DMS 273 (cell line): ENCODE results near the gene SPACA7.

Experiments used
- DNase-seq: peaks from one replicate; lab custom pipeline; 2025; ENCODE audit not compliant: unreplicated experiment; lab: John Stamatoyannopoulos, UW

Gene SPACA7, protein sequence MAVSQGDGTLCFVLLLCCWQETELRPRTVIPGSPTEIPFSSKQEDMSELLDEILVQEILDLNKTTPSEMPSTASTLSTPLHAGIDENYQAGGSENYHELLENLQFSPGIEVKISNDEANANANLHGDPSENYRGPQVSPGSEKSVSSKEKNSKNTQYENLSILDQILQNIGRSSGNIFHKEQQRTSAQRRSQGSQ

DNA sequence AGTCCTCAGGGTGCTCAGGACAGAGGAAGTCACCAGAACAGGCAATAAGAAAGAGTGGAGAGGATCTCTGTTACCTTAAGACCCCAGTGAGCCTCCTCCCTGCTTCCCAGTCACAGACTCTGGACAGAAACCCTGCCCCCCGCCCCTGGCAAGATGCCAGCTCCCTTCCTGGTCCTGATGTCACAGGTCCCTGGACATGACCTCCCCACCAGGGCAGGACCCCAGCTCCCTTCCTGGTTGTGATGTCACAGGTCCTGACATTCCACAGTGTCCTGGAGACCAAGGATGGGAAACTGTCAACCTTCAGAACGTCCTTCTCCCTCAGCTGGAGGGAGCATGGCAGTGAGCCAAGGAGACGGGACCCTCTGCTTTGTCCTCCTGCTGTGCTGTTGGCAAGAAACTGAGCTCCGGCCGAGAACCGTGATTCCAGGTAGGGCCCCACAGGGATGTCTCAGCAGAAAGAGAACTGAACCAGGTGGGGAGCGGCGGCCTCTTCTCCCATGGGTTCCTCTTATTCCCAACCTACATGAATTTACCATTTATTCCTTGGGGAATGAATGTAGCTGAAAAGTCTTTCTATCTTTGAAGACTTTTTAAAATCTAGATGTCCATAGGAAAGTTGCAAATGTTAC, at the start of gene SPACA7:
TSS of gene SPACA7 (plus strand) at position 306 of the 632 bp plus-strand sequence. CDS start at position 337, 31 bp downstream.
- DNase-seq: no peak

DNA sequence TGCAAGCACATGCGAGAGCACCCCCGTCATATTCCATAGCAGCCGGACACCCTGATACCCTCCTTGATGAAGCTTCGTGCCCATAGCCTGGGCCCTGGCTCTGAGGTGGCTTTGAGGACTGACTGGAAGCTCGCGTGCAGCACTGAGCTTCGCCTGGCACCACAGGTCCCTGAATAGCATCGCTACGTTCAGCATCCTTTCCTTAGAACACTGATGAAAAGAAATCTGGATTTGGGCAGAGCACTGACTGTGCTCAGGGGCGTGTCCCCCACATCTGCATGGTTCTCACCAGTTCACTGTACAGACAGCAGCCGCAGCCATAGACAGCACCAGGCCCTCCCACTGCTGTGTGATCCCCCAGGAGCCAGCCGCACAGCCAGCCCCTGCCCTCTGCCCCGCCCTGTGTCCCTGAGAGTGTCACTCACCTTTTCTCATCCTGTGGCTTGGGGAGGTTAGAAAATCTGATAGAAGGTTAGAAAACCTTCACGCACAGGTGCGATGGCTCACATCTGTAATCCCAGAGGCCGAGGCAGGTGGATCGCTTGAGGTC, 49.3 kb upstream of the SPACA7 start:
- no peak for DNase-seq

DNA sequence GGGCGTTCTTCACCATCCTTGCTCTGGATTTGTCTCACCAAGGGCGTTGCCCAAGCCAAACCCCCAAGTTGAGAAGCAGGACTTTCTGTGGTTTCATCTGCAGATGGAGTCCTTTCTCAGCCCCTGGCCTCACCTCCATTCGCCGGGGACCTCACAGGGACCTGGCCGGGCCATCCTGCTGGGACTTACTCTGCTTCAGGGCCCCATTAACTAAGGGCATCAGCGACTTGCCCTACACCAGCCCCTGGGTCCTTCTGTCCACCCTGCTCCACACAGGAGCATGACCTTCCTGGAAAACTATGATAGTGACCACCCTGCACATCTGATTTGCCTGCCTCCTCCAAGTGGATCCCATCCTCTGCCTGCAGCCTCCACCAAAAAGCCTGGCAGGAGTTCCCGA, 47.2 kb upstream of the SPACA7 start:
- no peak for DNase-seq

DNA sequence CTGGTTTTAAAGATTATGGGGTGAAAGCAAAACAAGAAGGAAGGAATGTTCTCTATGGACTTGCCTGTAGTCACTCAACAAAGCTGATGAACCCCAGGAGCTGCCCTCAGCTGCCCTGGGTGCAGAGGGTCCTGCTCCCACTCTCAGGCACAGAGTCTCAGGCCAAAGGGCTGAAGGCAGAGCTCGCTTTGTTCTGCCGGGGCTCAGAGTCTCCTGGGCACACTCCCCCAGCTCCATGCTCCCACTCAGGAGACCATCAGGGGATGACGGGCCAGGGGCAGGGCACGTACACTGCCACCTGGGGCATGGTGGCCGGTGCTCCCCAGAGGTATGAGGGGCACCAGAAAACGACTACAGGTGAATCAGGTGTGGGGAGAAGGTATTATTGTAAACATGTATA, 46.8 kb upstream of the SPACA7 start:
- DNase-seq: no peak

DNA sequence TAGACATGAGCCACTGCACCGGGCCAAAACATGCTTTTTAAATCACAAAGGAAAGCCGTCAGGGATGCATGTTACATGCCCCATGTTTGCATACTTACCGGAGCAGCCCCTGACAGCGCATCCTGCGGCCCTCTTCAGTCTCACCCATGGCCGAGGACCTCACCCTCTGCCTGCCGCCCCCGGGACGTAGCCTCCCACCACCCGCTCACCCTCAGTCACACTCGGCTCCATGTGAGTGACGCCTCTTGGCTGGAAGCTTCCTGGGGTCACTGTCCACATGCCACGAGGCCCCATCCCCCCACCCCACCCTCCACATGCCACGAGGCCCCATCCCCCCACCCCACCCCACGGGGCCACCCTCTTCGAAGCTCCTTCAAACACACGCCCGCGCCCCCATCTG, 46.1 kb upstream of the SPACA7 start:
- no peak for DNase-seq

DNA sequence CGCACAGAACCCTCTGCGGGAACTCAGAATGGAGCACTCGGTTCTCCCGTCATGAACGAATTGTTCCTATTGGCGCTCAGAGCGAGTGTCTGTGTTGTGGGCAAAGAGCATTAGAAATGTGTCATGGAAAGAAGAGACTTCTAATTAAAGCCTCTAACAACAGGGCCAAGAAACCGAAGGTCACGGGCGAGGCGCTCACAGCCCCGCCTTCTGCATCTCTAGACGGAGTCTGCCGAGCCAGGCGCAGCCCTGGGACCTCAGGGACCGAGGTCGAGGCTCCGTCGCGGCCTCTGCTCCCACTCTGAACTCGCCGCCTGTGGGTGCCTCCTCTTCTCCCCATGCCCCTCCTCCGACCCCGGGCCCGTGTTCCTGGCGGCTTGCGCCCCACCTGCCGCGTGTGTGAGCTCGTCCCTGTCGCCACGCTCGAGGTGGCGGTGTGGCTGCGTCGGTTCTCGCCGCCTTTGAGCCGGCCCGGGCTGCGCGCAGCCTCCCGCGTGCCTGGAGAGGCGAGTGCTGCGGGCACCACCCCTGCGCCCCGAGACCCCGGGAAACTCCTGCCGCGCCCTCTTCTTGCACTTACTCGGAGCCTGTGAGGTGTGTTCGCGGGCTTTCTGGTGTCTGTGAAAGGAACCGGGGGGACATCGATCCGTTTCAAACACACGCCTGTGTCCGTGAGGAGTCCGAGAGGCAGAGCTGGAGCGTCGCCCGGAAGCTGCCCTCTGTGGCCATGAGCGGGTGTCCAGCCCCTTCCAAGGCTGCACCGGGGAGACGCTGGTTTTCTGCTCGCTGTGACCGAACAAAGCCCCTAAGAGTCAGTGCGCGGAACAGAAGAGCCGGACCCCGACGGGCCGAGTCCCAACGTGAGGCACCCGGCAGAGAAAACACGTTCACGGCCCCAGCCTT, 45.4 kb upstream of the SPACA7 start:
- DNase-seq: peak; percentile 8

DNA sequence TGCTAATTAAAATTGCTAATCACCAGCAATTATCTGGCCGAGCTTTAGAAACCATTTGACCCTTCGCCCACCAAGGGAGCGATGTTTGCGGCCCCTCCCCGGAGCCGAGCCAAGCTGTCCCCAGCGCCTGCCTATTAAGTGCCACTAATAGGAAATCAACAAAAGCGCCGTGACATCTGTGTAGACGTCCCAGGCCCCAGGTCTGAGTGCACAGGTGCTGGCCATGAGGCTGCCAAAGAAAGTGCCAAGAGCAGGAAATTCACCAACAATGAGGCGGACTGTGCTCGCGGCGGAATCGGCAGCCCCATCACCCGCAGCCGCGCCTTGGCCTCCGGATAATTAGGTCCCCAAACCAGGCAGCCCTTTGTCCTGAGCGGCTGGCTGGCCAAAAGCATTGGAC, 44.5 kb upstream of the SPACA7 start:
- DNase-seq: no peak

DNA sequence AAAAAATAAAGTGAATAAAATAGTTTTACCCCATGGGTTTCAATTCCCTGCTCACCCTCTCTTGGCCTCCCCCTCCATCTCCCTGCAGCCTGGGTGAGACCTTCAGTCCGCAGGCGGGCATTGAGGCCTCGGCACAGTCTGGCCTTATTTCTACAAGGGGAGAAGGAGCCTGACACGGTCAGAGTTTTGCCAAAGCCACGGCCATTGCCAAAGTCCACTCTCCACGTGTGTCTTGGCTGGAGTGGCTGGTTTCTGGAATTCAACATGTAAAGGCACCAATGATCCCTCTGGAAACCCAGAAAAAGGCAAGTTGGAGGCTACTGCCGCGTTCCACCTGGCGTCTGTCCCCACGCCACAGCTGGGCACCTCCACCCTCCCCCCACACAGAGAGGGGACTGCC, 43.4 kb upstream of the SPACA7 start:
- DNase-seq: no peak

DNA sequence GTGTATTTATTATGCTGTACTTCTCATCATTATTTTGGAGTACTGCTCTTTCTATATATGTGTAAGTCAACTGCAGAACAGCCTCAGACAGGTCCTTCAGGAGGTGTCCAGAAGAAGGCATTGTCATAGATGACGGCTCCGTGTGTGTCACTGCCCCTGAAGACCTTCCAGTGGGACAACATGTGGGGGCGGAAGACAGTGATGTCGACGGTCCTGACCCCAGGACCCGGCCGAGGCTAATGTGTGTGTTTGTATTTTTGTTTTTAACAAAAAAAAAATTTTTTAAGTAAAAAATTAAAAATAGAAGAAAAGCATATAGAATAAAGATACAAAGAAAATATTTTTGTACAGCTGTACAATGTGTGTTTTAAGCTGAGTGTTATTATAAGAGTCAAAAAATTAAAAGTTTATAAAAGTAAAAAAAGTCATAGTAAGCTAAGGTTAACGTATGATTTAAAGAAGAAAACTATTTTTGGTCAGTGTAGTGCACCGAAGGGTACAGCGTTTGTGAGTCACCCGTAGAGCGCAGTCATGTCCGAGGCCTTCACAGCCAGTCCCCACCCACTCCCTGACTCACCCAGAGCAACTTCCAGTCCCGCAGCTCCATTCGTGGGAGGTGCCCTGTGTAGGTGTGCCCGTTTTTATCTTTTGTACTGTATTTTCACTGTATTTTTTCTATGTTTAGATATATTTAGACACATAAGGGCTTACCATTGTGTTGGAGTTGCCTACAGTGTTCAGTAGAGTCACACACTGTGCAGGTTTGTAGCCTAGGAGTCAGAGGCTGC, 42.2 kb upstream of the SPACA7 start:
- no peak for DNase-seq

DNA sequence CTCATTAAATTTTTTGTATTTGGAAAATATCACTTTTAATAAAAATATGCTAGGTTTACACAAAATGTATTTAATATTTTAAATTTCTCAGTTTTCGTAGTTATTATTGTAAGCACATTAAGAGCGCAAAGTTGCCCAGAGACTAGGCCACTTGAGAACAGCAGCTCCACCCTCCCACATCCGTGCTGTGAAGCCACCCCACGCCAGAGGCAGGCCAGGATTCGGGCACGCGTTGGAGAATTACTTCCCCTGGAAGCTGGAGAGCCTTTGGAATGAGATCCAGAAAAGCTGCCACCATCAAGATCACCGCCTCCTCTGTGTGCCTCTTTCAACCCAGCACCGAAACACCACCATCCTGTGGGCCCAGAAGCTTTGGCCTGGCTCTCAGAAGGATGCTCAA, 41.0 kb upstream of the SPACA7 start:
- DNase-seq: no peak

DNA sequence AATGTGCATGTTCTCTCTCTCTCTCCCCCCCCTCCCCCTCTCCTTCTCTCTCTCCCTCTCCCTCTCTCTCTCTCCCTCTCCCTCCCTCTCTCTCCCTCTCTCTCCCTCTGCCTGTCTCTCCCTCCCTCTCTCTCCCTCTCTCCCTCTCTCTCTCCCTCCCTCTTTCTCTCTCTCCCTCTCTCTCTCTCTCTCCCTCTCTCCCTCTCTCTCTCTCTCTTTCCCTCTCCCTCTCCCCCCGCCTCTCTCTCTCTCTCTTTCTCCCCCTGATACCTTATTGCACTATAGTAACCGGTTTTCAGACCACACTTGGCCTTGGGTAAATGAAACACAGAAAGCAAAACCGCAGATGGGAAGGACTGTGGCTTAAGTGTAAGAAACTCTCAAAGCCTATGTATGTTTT, 34.7 kb upstream of the SPACA7 start:
- no peak for DNase-seq

DNA sequence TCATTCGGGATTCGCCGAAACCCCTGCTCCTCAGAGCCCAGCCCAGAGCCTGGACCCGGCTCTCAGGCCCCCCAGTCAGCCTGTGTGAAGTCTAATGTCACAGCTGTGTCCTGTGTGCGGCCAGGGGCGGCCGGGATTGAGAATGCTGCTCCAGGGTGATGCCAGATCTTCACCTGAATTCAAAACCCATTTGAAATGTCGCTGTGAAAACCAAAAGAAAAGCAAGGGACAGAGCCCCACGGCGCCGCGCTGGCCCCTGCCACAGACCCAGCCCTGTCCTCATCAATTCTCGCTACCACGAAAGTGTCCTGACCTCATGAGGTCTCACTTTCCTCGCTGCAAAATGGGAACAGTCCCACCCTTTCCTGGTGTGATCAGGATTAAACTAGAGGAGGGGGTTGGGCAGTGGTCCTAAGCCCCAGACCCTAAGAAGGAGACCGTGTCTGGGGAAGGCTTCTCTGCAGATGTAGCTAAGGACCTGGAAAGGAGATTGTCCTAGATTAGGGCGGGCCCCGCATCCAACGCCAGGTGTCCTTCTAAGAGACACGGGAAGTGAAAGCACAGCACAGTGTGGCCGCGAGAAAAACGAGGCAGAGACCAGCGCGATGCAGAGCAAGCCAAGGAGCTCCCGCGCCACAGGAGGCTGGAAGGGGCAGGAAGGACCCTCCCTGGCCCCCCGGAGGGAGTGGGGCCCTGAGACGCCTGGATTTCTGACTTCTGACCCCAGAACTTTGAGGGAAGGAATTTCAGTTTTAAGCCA, 34.0 kb upstream of the SPACA7 start:
- no peak for DNase-seq

DNA sequence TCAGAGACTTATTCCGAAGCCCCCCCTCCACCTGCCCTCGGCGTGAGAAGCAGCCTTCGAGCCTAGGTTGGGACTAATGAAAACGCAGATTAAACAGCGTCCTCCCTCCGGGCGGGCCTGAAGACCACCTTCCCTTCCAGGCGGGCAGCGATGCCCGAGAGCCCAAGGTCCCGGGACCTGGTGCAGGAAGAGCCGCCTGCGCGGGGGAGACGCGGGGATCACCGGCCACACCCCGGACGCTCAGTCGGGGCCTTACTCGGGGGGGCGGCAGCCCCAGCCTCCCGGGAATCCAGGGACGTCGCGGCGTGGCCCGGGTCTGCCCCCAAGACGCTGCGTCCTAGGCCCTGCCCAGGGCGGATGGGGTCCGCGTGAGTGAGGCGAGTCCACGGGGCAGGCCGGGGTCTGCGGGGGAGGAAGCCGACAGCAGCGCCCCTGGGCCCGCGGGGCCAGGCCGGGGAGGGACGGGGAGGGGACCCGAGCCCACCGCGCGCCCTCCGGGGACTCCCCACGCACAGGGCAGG, 33.3 kb upstream of the SPACA7 start:
- no peak for DNase-seq

DNA sequence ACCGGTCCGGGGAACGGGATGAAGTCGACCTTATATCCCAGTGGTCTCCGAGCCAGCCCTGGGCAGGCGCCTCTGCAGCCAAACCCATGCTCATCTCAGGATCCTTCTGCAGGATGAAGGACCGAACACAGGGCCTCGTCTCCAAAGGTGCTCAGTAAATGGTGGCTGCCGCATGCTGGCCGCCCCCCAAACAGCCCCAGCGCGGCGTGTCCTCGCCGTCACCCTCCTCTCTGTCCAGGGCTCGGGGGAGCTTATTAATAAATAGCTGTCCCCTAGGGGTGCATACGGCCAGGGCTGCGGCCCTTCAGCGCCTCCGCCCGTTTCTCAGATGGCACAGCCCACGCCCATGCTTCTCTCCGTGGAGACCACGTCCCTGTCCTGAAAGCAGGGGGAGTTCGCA, 32.6 kb upstream of the SPACA7 start:
- no peak for DNase-seq

DNA sequence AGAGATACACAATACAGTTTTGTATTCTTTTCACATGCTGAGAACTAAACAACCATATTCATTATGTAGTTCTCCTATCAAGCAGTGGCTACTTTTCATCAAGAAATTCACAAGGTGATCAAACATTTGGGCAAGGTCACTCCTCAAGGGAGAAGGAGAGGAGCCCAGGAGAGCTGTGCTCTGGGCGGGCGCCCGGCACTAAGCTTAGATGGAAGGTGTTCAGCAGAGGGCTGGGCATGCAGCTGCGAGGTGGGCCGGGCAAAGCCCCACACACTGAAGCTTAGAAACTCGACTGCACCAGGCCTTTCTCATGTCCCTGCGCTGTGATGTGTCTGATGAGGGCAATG, 30.4 kb upstream of the SPACA7 start:
- no peak for DNase-seq

DNA sequence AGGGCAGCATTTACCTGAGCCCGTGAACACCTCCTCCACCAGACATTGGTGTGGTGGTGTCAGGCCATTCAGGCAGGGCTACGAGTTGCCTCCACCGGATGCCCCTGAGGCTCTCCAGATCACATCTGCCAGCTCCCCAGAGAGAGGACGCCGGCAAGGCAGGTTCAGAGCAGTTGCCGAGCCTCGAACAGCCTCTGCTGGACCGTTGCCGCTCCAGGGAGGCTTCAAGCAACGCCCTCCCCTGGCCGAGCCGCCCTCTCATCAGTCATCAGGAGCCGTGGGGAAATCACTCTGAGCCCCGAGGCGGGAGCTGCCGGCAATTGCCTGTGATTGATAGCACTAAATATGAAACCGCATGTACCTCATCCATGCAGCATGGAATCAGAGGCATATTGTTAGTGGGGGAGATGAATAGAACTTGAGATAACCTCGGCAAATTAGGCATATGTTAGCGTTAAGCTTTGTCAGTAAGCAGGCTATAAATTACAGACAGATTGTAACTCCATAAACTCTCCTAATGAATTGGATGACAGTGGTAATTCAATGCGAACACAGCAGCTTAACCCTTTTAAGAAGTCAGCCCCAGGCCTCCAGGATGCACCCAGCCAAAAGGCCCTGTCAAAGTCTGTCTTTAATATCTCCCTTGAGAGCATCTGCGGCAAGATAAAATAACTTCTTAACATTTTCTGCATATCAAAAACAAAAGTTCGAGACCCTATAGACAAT, 29.8 kb upstream of the SPACA7 start:
- peak; percentile 71 for DNase-seq

DNA sequence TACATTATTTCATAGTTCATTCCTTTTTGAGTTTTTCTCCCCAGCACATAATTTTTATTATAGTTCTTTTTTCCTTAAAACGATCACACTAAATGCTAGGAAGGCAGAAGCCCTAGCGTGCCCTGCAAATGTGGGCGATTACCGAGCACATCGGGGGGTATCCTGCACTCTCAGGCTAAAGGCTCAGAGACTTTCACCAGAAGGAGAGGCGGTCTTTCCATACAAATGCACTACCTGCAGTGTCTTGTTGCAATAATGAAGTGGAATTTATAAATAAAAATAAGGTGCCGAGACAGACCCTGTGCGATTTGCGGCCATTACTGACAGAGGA, 29.3 kb upstream of the SPACA7 start:
- no peak for DNase-seq

DNA sequence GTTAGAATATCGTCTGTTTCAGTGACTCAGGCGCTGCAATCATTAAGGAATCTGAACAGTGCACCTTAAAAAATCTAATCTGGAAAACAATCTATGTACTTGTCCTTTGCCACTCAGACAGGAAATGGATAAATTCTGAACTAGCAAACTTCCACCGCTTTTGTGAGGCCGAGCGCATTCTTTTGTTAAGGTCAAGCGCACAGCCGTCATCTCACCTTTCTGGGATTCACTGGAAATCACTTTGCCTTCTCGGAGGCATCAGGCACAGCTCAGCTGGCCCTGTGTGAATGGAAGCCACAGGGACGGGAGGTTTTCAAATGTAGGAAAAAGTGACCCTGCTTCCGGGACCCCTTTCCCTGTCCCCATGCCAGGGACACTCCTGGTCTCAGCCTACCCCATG, 28.2 kb upstream of the SPACA7 start:
- no peak for DNase-seq

DNA sequence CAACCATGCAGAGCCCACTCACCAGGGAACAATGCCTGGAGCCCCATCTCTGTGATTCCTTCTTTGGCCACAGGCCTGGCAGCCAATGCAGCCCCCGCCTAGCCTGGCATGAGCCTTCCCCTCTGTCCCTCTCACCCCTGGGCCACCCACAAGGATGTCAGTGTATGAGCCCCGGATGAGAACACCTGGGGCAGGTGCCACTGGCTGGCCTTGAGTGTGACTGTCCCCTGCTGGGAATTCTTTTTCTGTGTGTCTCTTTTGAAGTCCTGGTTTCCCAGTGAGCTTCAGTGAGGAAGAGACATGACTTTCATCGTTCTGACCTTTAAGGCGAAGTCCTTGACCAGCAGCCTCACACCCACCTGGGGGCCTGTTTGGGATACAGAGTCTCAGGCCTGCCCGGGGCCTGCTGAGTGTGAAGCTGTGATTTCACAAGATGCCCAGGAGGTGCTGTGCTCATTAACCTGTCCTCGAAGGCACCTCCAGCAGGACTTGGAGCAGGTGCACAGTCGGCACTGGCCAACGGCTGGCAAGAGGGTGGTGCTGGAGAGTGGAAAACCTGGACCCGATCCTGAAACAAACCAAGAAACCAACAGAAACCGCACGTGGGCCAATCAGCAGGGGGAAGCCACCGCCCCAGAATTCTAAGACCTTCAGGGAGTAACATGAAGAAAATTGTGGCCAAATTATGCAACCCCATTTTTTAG, 27.4 kb upstream of the SPACA7 start:
- DNase-seq: no peak
